KOPT-K1 (cell line): ENCODE results near the gene PPT1.

Source experiments
- H3K27ac ChIP-seq: fragments of 200-600 bp; sonication (generic); 2 replicates; pipeline ENCODE4 v1.5.1; 2016; ENCODE audit warnings: antibody characterized with exemption, mild to moderate bottlenecking, low read depth, low read length; ENCODE audit not compliant: poor library complexity, severe bottlenecking
- H3K36me3 ChIP-seq: fragments of 200-600 bp; sonication (generic); 2 replicates; pipeline ENCODE4 v1.5.1; 2017; ENCODE audit warnings: antibody characterized with exemption, mild to moderate bottlenecking, low read length, moderate library complexity; ENCODE audit not compliant: insufficient read depth
- H3K9me3 ChIP-seq: fragments of 200-600 bp; sonication (generic); 2 replicates; pipeline ENCODE4 v1.5.1; 2017; ENCODE audit warnings: antibody characterized with exemption, low read length, mild to moderate bottlenecking; ENCODE audit not compliant: insufficient read depth, poor library complexity, severe bottlenecking

The PPT1 gene

DNA sequence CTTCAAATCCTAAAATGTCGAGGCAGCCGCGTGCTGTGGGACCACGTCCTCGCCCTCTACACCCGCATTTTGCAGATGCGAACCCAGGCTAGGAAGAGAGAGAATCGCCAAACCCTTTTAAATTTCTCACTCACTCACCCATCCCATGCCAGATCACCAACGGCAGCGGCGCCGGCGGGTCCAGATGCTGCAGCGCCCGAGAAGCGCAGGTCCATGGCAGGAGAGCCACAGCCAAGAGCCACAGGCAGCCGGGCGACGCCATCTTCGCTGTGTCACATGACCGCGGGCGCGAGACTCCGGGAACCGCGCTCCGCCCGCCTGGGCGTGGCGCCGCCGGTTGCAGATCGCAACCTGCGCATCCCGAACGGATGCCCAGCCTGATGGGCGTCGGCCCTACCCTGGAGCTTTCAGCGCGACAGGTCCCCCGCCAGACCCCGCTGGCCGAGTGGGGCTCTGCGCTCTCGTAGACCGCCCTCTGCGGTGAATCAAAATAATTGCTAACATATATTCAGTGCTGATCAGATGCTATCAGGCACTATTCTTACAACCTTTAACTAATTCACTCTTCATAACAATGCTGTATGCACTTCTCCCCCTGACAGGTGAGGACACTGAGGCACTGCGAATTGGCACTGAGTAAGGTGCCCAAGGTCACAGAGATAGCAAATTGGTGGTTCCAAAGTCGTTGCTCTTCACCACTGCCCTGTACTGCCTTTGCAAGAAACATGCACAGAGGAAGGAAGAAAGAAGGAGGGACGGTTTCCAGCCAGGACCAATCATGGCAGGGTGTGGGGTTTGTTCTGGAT, at the start of gene PPT1:
PPT1 (minus strand) TSS at position 276 of the 806 bp plus-strand sequence; CDS start at position 262, 14 bp downstream.
- Histone ChIP-seq H3K36me3 (peaks cover 7% of the 10 kb centered on the region; the same call in 1 of the 2 replicates), H3K9me3 (peaks cover 6% of the 10 kb centered on the region), H3K27ac (peak within 1 kb of the TSS; percentile 64)

GRCh38 chr1:40143891-40144575, 47.0 kb upstream of the PPT1 start:
- Histone ChIP-seq H3K36me3 (no peaks in the 10 kb centered on the region), H3K9me3 (no peaks in the 10 kb centered on the region), H3K27ac (no peak overlapping the region)

- H3K36me3 ChIP-seq = no peaks in the 10 kb centered on the region
- no peaks in the 10 kb centered on the region for H3K9me3 ChIP-seq
- no peak overlapping the region for H3K27ac ChIP-seq
Observed at GRCh38 chr1:40141878-40142535, 45.0 kb upstream of the PPT1 start.

- no peaks in the 10 kb centered on the region for H3K36me3 ChIP-seq
- no peaks in the 10 kb centered on the region for H3K9me3 ChIP-seq
- no peak overlapping the region for H3K27ac ChIP-seq
Observed at GRCh38 chr1:40140211-40140973, 43.3 kb upstream of the PPT1 start.

- Histone ChIP-seq H3K9me3 (no peaks in the 10 kb centered on the region), H3K36me3 (no peaks in the 10 kb centered on the region), H3K27ac (no peak overlapping the region)
Observed at GRCh38 chr1:40133839-40134238, 36.8 kb upstream of the PPT1 start.

- no peaks in the 10 kb centered on the region for H3K9me3 ChIP-seq
- no peak overlapping the region for H3K27ac ChIP-seq
- no peaks in the 10 kb centered on the region for H3K36me3 ChIP-seq
Observed at GRCh38 chr1:40133312-40133665, 36.2 kb upstream of the PPT1 start.

DNA sequence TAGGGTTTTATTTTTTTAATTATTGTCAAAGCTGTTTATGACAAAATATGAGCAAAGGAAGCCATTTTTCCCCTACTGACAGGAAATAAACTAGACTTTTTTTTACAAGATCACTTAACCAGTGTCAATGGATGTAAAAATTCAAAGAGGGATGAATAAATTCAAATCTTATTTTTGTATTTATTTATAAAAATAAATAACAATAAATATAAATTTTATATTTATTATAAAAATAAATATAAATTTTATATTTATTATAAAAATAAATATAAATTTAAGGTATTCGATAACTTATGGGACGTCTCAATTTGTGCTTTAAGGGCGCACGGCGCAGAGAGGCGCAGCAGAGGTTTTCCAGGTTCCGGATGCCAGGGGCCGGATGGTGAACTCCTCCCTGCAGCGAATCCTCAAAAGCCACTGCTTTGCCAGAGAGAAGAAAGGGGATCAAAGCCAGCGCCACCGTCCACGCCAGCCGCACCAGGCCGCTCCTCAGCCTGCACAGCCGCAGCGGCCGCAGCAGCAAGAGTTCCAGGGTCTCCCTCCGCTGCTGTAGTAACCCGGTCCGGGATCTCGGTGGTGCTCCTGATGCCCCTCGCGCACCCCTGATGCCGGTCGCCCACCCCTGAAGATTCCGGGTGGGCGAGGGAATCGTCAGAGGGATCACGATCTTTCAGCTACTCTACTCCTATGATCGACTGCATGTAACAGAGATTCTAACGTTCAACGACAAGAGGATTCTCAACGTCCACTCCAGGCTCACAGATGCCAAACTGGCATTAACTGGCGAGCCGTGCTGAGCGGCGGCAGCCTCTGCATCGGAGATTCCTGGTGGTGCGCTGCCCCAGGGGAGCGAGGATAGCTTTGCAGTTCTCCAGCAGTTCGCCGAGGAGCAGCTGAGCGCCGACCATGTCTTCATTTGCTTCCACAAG, 35.6 kb upstream of the PPT1 start:
- Histone ChIP-seq H3K27ac (no peak overlapping the region), H3K9me3 (no peaks in the 10 kb centered on the region), H3K36me3 (no peaks in the 10 kb centered on the region)

- no peaks in the 10 kb centered on the region for H3K36me3 ChIP-seq
- no peak overlapping the region for H3K27ac ChIP-seq
- no peaks in the 10 kb centered on the region for H3K9me3 ChIP-seq
Observed at GRCh38 chr1:40130892-40131291, 33.8 kb upstream of the PPT1 start.

DNA sequence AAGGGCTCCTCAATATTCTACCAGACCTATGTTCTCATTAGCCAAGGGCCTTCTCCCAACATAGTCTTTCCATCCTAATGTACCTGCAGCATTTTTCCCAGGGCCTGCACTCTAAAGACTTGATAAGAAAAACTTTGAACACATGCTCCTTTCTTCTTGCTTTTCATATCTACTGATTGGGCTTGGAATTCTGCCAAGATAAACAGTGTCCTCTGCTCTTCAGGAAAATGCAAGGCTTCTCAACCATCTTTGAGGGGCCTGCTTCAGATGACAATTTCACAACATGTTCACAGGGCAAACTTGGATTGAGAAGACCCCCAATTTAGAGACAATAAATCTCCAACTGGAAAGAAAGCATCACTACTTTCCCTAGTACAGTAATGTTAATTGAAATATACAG, 25.8 kb upstream of the PPT1 start:
- H3K36me3 ChIP-seq = no peaks in the 10 kb centered on the region
- H3K9me3 ChIP-seq = no peaks in the 10 kb centered on the region
- no peak overlapping the region for H3K27ac ChIP-seq

DNA sequence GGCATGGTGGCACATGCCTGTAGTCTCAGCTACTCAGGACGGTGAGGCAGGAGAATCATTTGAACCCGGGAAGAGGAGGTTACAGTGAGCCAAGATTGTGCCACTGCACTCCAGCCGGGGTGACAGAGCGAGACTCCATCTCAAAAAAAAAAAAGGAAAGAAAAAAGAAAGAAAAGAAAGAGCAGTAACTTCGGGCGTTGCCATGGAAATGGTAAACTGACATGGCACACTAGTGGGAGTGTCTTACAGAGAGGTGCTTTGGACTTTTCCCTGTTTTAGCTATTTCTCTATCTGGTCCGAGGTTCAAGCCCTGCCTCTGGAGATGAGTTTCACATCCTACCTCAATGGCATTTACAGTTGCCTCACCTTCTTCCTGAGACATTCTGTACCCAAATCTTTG, 23.1 kb upstream of the PPT1 start:
- H3K27ac ChIP-seq = no peak overlapping the region
- no peaks in the 10 kb centered on the region for H3K36me3 ChIP-seq
- H3K9me3 ChIP-seq = no peaks in the 10 kb centered on the region

GRCh38 chr1:40114400-40114799, 17.3 kb upstream of the PPT1 start:
- Histone ChIP-seq H3K36me3 (no peaks in the 10 kb centered on the region), H3K27ac (no peak overlapping the region), H3K9me3 (peaks cover 32% of the 10 kb centered on the region)

GRCh38 chr1:40110389-40110788, 13.3 kb upstream of the PPT1 start:
- Histone ChIP-seq H3K27ac (no peak overlapping the region), H3K36me3 (no peaks in the 10 kb centered on the region), H3K9me3 (peaks cover 39% of the 10 kb centered on the region)

- no peaks in the 10 kb centered on the region for H3K36me3 ChIP-seq
- peaks cover 46% of the 10 kb centered on the region for H3K9me3 ChIP-seq
- H3K27ac ChIP-seq = no peak overlapping the region
Observed at GRCh38 chr1:40107290-40107959, 10.4 kb upstream of the PPT1 start.

GRCh38 chr1:40105028-40105427, 8.0 kb upstream of the PPT1 start:
- Histone ChIP-seq H3K27ac (no peak overlapping the region), H3K9me3 (peaks cover 31% of the 10 kb centered on the region), H3K36me3 (no peaks in the 10 kb centered on the region)
